GM21360 (cell line): ENCODE results near the gene DOCK6.

ENCODE experiments used
- ATAC-seq: cut with Tn5 transposase; IDR thresholded peaks from one replicate; pipeline ENCODE4 v1.9.1; 2021; ENCODE audit warnings: mild to moderate bottlenecking, moderate library complexity; ENCODE audit not compliant: unreplicated experiment

The DOCK6 gene

DNA sequence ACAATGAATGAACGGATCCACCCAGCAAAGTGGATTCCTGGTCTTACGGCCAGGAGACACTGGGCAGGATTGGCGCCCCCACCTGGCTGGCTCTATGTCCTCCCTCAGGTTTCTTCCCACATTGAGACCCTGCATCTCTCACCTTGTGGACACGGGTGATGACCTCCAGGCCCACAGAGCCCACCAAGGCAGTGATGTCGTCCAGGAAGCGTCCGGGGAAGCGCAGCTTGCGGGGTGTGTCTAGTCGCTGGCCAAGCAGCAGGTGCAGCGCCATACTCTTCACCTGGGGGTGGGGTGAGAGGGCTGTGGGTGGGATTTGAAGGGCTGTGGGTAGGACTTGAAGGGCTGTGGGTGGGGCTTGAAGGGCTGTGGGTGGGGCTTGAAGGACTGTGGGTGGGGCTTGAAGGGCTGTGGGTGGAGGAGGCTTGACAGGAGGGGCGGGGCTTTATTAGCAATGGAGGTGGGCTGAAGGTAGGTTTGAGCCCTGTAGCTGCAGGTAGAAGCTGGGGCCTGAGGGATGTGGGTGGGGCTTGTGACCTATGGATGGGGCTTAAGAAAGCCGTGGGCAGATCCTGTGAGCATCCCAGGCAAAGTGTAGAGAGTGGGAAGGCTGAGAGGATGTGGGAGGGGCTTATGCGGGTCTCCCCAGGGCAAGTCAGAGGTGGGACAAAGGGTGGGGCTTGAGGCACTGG lies 35.0 kb downstream of the DOCK6 start:
- ATAC-seq = no peak

GRCh38 chr19:11226716-11227166 lies 35.6 kb downstream of the DOCK6 start:
- ATAC-seq = no peak

DNA sequence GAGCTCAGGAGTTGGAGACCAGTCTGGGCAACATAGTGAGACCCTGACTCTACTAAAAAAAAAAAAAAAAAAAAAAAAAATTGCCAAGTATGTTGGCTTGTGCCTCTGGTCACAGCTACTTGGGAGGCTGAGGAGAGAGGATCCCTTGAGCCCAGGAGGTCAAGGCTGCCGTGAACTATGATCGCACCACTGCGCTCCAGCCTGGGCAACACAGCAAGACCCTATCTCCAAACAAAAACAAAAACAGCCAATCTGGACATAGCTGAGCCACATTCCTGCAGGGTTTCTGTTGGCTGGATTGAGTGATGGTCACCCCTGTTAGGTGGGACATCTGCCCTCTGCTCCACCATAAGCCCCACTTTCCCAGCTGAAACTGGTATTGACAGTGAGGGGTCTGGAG lies 36.5 kb downstream of the DOCK6 start:
- no peak for ATAC-seq

DNA sequence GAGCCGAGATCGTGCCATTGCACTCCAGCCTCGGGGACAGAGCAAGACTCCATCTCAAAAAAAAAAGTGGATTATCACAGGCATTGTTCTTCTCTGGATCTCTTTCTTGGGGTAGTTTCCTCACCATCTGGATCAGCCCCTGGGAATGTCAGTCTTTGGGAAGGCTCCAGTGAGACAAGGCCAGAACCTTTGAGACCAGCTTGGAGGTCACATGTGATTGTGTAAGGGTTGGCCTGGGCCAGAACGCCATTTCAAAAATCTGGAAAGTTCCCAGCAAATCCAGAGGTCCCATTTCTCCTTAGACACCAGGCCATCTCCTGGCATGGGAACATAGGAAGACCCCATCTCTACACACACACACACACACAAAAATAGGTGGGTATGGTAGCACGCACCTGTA lies 37.2 kb downstream of the DOCK6 start:
- no peak for ATAC-seq

GRCh38 chr19:11224429-11224828 lies 37.9 kb downstream of the DOCK6 start:
- no peak for ATAC-seq

DNA sequence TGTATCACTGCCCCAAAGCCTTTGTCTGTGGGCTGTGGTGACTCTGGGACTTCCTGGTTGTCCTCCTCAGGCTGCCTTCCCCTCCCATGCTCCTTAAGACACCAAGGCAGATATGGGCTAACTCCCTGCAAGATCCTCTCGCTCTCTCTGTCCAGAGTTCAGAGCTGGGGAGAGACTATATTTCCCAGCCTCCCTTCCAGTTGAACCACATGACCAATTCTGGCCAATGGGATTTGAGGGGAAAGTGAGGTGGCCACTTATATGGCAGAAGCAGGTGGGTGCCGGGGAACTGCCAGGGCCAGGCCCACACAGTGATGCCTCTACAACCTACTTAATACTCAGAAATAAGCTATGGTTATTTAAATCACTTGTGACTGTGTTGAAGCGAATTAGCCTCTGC lies 39.1 kb downstream of the DOCK6 start:
- no peak for ATAC-seq

- ATAC-seq = no peak
These were observed 41.2 kb downstream of the DOCK6 start for GRCh38 chr19:11221082-11221598.

GRCh38 chr19:11214387-11214786 lies 47.9 kb downstream of the DOCK6 start:
- ATAC-seq = no peak

DNA sequence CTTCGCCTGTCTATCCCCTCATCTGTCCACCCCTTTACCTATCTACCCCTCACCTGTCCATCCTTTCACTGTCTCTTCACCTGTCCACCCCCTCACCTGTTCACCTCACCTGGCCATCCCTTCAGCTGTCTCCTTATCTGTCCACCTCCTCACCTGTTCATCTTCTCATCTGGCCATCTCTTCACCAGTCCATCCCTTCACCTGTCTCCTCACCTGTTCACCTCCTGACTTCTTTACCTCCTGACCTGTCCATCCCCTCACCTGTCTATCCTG lies 51.7 kb downstream of the DOCK6 start:
- no peak for ATAC-seq

DNA sequence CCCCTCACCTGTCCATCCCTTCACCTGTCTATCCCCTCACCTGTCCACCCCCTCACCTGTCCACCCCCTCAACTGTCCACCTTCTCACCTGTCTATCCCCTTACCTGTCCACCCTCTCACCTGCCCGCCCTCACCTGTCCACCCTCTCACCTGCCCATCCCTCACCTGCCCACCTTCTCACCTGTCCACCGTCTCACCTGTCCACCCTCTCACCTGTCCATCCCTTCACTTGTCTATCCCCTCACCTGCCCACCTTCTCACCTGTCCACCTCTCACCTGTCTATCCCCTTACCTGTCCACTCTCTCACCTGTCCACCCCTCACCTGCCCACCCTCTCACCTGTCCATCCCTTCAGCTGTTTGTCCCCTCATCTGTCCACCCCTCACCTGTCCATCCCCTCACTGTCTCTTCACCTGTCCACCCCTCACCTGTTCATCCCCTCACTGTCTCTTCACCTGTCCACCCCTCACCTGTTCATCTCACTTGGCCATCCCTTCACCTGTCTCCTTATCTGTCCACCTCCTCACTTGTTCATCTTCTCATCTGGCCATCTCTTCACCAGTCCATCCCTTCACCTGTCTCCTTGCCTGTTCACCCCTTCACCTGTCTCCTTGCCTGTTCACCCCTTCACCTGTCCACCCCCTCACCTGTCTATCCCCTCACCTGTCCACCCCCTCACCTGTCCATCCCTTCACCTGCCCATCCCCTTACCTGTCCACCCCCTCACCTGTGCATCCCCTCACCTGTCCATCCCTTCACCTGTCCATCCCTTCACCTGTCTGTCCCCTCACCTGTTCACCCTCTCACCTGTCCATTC lies 52.3 kb downstream of the DOCK6 start:
- no peak for ATAC-seq

- no peak for ATAC-seq
These were observed 53.5 kb downstream of the DOCK6 start for GRCh38 chr19:11208561-11209471.

GRCh38 chr19:11205939-11206570 lies 56.3 kb downstream of the DOCK6 start:
- no peak for ATAC-seq

- ATAC-seq = no peak
These were observed 57.4 kb downstream of the DOCK6 start for GRCh38 chr19:11204943-11205349.

GRCh38 chr19:11204076-11204602 lies 58.2 kb downstream of the DOCK6 start:
- ATAC-seq = no peak

- ATAC-seq = no peak
These were observed 58.9 kb downstream of the DOCK6 start for GRCh38 chr19:11203194-11204075.

- ATAC-seq = no peak
These were observed 59.7 kb downstream of the DOCK6 start for GRCh38 chr19:11202488-11203193.

DNA sequence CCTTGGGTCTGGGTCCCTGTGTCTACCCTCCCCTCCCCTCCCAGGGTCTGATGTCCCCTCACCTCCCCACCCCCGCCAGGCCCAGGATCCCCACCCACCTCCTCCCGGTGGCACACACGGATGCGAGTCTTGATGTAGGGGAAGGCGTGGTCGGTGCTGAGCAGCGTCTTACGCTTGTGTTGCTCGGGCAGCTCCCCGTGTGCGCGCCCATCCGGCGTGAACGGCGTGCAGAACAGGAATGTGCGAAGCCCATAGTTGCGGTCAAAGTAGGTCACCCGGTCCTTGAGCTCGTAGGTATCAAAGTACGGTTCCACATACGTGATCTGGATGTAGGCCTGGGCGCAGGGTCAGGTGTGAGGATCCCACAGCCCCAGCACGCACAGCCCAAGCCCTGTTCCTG lies 60.5 kb downstream of the DOCK6 start:
- no peak for ATAC-seq

- no peak for ATAC-seq
These were observed 61.4 kb downstream of the DOCK6 start for GRCh38 chr19:11200931-11201330.

DNA sequence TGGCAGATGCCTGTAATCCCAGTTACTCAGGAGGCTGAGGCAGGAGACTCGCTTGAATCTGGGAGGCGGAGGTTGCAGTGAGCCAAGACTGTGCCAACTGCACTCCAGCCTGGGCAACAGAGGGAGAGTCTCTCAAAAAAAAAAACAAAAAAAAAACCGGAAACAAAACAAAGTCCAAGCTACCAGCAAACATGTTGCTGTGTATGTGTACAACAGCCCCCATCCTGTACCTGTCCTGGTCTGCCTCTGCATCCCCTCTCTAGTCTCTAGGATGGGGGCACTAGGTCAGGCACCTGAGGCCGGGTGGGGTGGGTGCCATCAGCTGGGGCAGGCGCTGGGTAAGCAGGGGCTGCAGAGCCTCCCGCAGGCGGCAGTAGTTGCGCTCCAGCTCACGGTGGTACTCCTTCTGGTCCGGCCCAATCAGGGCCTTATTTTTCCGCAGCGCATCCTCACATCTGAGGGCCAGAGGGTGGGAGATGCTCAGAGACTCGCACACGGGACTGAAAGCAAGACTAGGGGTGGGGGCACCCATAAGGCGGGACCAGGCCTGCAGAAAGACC lies 62.2 kb downstream of the DOCK6 start:
- no peak for ATAC-seq
